ENCODE data around the gene CDH7. TPM values are rescaled to one million over a fixed set of nuclear protein-coding genes. Genes with fewer than 3 reads are reported as not detected.

CDH7 gene
- total RNA-seq, 2 donors from 2014 or later = 0.18 to 0.57 TPM

GRCh38 chr18:65906621-65907034, 155.8 kb downstream of the CDH7 start:
- DNase-seq = peak; percentile 70
- peaks cover 6% of the 10 kb centered on the region for H3K4me1 ChIP-seq (ENCODE audit: control insufficient read depth, insufficient read depth, low read length)
- no peak overlapping the region for H3K9ac ChIP-seq (ENCODE audit: extremely low read depth, low read length, poor library complexity, severe bottlenecking)
- H3K27ac Mint-ChIP-seq = no peak overlapping the region
- H3K36me3 ChIP-seq (ENCODE audit: control insufficient read depth, insufficient read depth, low read length) = no peaks in the 10 kb centered on the region
- peaks cover 82% of the 10 kb centered on the region for H3K27me3 Mint-ChIP-seq (ENCODE audit: insufficient read depth)
- H3K4me1 Mint-ChIP-seq = peaks cover 21% of the 10 kb centered on the region
- no peak for TF ChIP-seq CTCF (conservative IDR thresholded peaks at IDR 0.05)
- no peaks in the 10 kb centered on the region for H3K36me3 Mint-ChIP-seq (ENCODE audit: low read depth)
- no peak overlapping the region for H3K27ac ChIP-seq (ENCODE audit: low read depth, low read length)
- no peaks in the 10 kb centered on the region for H3K9me3 ChIP-seq (ENCODE audit: control insufficient read depth, low read length)
- H3K27me3 ChIP-seq (ENCODE audit: control insufficient read depth, insufficient read depth, low read length, poor library complexity, severe bottlenecking) = no peaks in the 10 kb centered on the region
- H3K9me3 Mint-ChIP-seq = no peaks in the 10 kb centered on the region
- no peak overlapping the region for H3K4me3 Mint-ChIP-seq
- H3K4me3 ChIP-seq (ENCODE audit: low read length) = peak overlapping the region; percentile 33
- WGBS, 2 experiments (ENCODE audit: insufficient coverage in 1 of 2, insufficient read length in 1 of 2) = 14% methylated on average over 1 of the region's 1 CpG; no CpG with 5 or more reads in 1 of the 2 experiments

GRCh38 chr18:65907281-65907680, 156.5 kb downstream of the CDH7 start:
- Mint-ChIP-seq H3K27ac (no peak overlapping the region), H3K36me3 (ENCODE audit: low read depth) (no peaks in the 10 kb centered on the region), H3K4me1 (peaks cover 21% of the 10 kb centered on the region), H3K9me3 (no peaks in the 10 kb centered on the region), H3K4me3 (no peak overlapping the region), H3K27me3 (ENCODE audit: insufficient read depth) (peaks cover 82% of the 10 kb centered on the region)
- Histone ChIP-seq H3K9ac (ENCODE audit: extremely low read depth, low read length, poor library complexity, severe bottlenecking) (no peak overlapping the region), H3K36me3 (ENCODE audit: control insufficient read depth, insufficient read depth, low read length) (no peaks in the 10 kb centered on the region), H3K4me3 (ENCODE audit: low read length) (no peak overlapping the region), H3K27me3 (ENCODE audit: control insufficient read depth, insufficient read depth, low read length, poor library complexity, severe bottlenecking) (no peaks in the 10 kb centered on the region), H3K9me3 (ENCODE audit: control insufficient read depth, low read length) (no peaks in the 10 kb centered on the region), H3K27ac (ENCODE audit: low read depth, low read length) (no peak overlapping the region), H3K4me1 (ENCODE audit: control insufficient read depth, insufficient read depth, low read length) (peaks cover 6% of the 10 kb centered on the region)
- no peak for DNase-seq
- 72% methylated on average over 2 of the region's 2 CpGs; no CpG with 5 or more reads in 1 of the 2 experiments for WGBS, 2 experiments (ENCODE audit: insufficient coverage in 1 of 2, insufficient read length in 1 of 2)
- no peak for TF ChIP-seq CTCF (conservative IDR thresholded peaks at IDR 0.05)

GRCh38 chr18:65919018-65919417, 168.2 kb downstream of the CDH7 start:
- Histone ChIP-seq H3K27me3 (ENCODE audit: control insufficient read depth, insufficient read depth, low read length, poor library complexity, severe bottlenecking) (no peaks in the 10 kb centered on the region), H3K9ac (ENCODE audit: extremely low read depth, low read length, poor library complexity, severe bottlenecking) (no peak overlapping the region), H3K4me3 (ENCODE audit: low read length) (no peak overlapping the region), H3K36me3 (ENCODE audit: control insufficient read depth, insufficient read depth, low read length) (no peaks in the 10 kb centered on the region), H3K9me3 (ENCODE audit: control insufficient read depth, low read length) (no peaks in the 10 kb centered on the region), H3K27ac (ENCODE audit: low read depth, low read length) (no peak overlapping the region), H3K4me1 (ENCODE audit: control insufficient read depth, insufficient read depth, low read length) (no peaks in the 10 kb centered on the region)
- no peak overlapping the region for H3K4me3 Mint-ChIP-seq
- DNase-seq = no peak
- no peaks in the 10 kb centered on the region for H3K36me3 Mint-ChIP-seq (ENCODE audit: low read depth)
- no peak overlapping the region for H3K27ac Mint-ChIP-seq
- no peaks in the 10 kb centered on the region for H3K4me1 Mint-ChIP-seq
- no peak for TF ChIP-seq CTCF (conservative IDR thresholded peaks at IDR 0.05)
- H3K9me3 Mint-ChIP-seq = no peaks in the 10 kb centered on the region
- 94 to 100% methylated on average over 1 to 3 of the region's 3 CpGs for WGBS, 2 experiments (ENCODE audit: insufficient coverage in 1 of 2, insufficient read length in 1 of 2)
- H3K27me3 Mint-ChIP-seq (ENCODE audit: insufficient read depth) = peaks cover 24% of the 10 kb centered on the region

Data from endodermal cell (in vitro differentiated cells).